Measurements from ENCODE around the gene GFRA1.

GFRA1 gene

GRCh38 chr10:116254422-116255155 lies 18.4 kb downstream of the GFRA1 start:
- no peak overlapping the region for H3K9ac ChIP-seq
- H3K4me2 ChIP-seq: no peak overlapping the region
- H2AFZ ChIP-seq (ENCODE audit: low read depth): no peak overlapping the region

GRCh38 chr10:116253716-116254115 lies 19.3 kb downstream of the GFRA1 start:
- Histone ChIP-seq H2AFZ (ENCODE audit: low read depth) (no peak overlapping the region), H3K79me2 (ENCODE audit: insufficient read depth, low read depth) (no peaks in the 10 kb centered on the region), H3K9ac (no peak overlapping the region), H3K27me3 (ENCODE audit: insufficient read depth, low read depth) (no peaks in the 10 kb centered on the region), H4K20me1 (ENCODE audit: insufficient read depth) (no peaks in the 10 kb centered on the region), H3K4me1 (ENCODE audit: low read depth, poor library complexity, severe bottlenecking) (peaks cover 10% of the 10 kb centered on the region), H3K36me3 (ENCODE audit: insufficient read depth) (no peaks in the 10 kb centered on the region), H3K4me2 (no peak overlapping the region), H3K4me3 (IDR thresholded peaks at IDR 0.05; ENCODE audit: insufficient read depth, low read depth, low read length) (no peak overlapping the region), H3K27ac (no peak overlapping the region)
- TF ChIP-seq CTCF (conservative IDR thresholded peaks at IDR 0.05; ENCODE audit: low read depth, low read length): no peak

More at GRCh38 chr10:116254422-116255155, 18.4 kb downstream of the GFRA1 start:
- no peak for TF ChIP-seq CTCF (conservative IDR thresholded peaks at IDR 0.05; ENCODE audit: low read depth, low read length)
- Histone ChIP-seq H3K79me2 (ENCODE audit: insufficient read depth, low read depth) (no peaks in the 10 kb centered on the region), H3K27ac (no peak overlapping the region), H4K20me1 (ENCODE audit: insufficient read depth) (no peaks in the 10 kb centered on the region), H3K36me3 (ENCODE audit: insufficient read depth) (no peaks in the 10 kb centered on the region), H3K27me3 (ENCODE audit: insufficient read depth, low read depth) (no peaks in the 10 kb centered on the region), H3K4me3 (IDR thresholded peaks at IDR 0.05; ENCODE audit: insufficient read depth, low read depth, low read length) (no peak overlapping the region), H3K4me1 (ENCODE audit: low read depth, poor library complexity, severe bottlenecking) (peaks cover 10% of the 10 kb centered on the region)

GRCh38 chr10:116251602-116252395 lies 21.2 kb downstream of the GFRA1 start:
- Histone ChIP-seq H4K20me1 (ENCODE audit: insufficient read depth) (no peaks in the 10 kb centered on the region), H3K27me3 (ENCODE audit: insufficient read depth, low read depth) (no peaks in the 10 kb centered on the region), H3K4me1 (ENCODE audit: low read depth, poor library complexity, severe bottlenecking) (peaks cover 10% of the 10 kb centered on the region), H3K27ac (no peak overlapping the region), H2AFZ (ENCODE audit: low read depth) (no peak overlapping the region), H3K79me2 (ENCODE audit: insufficient read depth, low read depth) (no peaks in the 10 kb centered on the region), H3K4me3 (IDR thresholded peaks at IDR 0.05; ENCODE audit: insufficient read depth, low read depth, low read length) (no peak overlapping the region), H3K9ac (no peak overlapping the region), H3K36me3 (ENCODE audit: insufficient read depth) (no peaks in the 10 kb centered on the region), H3K4me2 (no peak overlapping the region)
- no peak for TF ChIP-seq CTCF (conservative IDR thresholded peaks at IDR 0.05; ENCODE audit: low read depth, low read length)

GRCh38 chr10:116247691-116248090 lies 25.3 kb downstream of the GFRA1 start:
- Histone ChIP-seq H3K4me2 (no peak overlapping the region), H3K4me1 (ENCODE audit: low read depth, poor library complexity, severe bottlenecking) (no peaks in the 10 kb centered on the region), H3K27ac (no peak overlapping the region), H3K36me3 (ENCODE audit: insufficient read depth) (no peaks in the 10 kb centered on the region), H4K20me1 (ENCODE audit: insufficient read depth) (no peaks in the 10 kb centered on the region), H2AFZ (ENCODE audit: low read depth) (no peak overlapping the region), H3K27me3 (ENCODE audit: insufficient read depth, low read depth) (no peaks in the 10 kb centered on the region), H3K79me2 (ENCODE audit: insufficient read depth, low read depth) (no peaks in the 10 kb centered on the region), H3K9ac (no peak overlapping the region), H3K4me3 (IDR thresholded peaks at IDR 0.05; ENCODE audit: insufficient read depth, low read depth, low read length) (no peak overlapping the region)
- no peak for TF ChIP-seq CTCF (conservative IDR thresholded peaks at IDR 0.05; ENCODE audit: low read depth, low read length)

All from KMS-11 (cell line).